IgD-negative memory B cell (primary cell): Measurements from ENCODE around the gene DNAAF5. TPM values are rescaled to one million over a fixed set of nuclear protein-coding genes. Genes with fewer than 3 reads are reported as not detected.
A peak's percentile ranks its signal among the peaks of the same experiment; 100 is the strongest.

ENCODE experiments used
- H3K27ac Mint-ChIP-seq, 3 donors: one replicate each; pipeline ENCODE4 v1.8.0; 2020 to 2022; ENCODE audit warnings: mild to moderate bottlenecking in 3 of 3, mixed read lengths in 3 of 3, moderate library complexity in 1 of 3
- H3K27me3 Mint-ChIP-seq: one replicate; pipeline ENCODE4 v1.8.0; 2021; ENCODE audit warnings: mixed read lengths
- H3K36me3 Mint-ChIP-seq: one replicate; pipeline ENCODE4 v1.8.0; 2020; ENCODE audit warnings: mild to moderate bottlenecking, mixed read lengths
- H3K4me1 Mint-ChIP-seq, 3 donors: one replicate each; pipeline ENCODE4 v1.8.0; 2020 to 2022; ENCODE audit warnings: mixed read lengths in 3 of 3, mild to moderate bottlenecking in 1 of 3
- H3K4me3 Mint-ChIP-seq, 4 donors: one replicate each; pipeline ENCODE4 v1.8.0; 2020 to 2022; ENCODE audit warnings: mild to moderate bottlenecking in 4 of 4, mixed read lengths in 4 of 4, moderate library complexity in 3 of 4
- H3K9me3 Mint-ChIP-seq, 3 donors: one replicate each; pipeline ENCODE4 v1.8.0; 2020 to 2021; ENCODE audit warnings: mixed read lengths in 3 of 3, mild to moderate bottlenecking in 1 of 3
- polyA plus RNA-seq: library from polyadenylated mRNA; unstranded; fragments of 300-500 nt; fragmentation: Illumina TruSeq; gene quantifications from one replicate; pipeline ENCODE4 v1.2.3, GENCODE V29; 2021

DNAAF5 gene
- 2.7 TPM for polyA plus RNA-seq

DNA sequence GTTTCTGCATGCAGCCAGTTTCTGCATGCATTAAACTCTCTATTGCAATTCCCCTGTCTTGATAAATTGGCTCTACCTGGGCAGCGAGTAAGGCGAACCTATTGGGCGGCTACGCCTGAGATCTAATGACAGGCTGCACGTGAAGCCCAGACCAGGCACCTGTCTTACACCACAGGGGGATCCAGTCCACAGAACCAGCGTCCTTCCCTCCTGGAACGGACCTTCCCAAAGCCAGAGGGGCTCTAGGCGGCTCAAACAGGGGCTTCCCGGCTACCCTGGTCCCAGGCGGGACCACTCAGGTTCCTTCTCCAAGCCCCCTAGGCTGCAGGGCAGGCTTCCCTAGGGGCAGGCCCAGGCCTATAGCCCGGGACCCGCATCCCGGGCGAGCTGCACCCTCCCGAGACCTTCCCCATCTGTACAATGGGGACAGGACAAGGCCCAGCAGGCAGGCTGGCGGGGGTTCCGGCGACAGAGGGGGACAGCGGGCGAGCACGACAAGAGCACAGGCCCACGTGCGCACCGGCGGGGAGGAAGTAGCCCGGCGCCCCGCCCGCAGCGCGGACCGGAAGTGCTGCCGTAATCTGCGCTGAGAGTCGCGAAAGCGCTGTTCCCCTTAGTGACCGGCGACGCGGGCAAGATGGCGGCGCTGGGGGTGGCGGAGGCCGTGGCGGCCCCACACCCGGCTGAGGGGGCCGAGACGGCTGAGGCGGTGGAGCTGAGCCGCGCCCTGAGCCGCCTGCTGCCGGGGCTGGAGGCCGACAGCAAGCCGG, at the start of gene DNAAF5:
DNAAF5 (plus strand) TSS at position 616 of the 770 bp plus-strand sequence; CDS start at position 638, 22 bp downstream.
- no peaks in the 10 kb centered on the region for H3K27me3 Mint-ChIP-seq
- peaks cover 0 to 4% (median 2%) of the 10 kb centered on the region in 3 donors for H3K9me3 Mint-ChIP-seq
- H3K4me1 Mint-ChIP-seq: peaks cover 14 to 17% (median 17%) of the 10 kb centered on the region in 3 donors
- peak within 1 kb of the TSS; percentile 23 to 73 (median 67) for H3K27ac Mint-ChIP-seq
- peaks cover 8% of the 10 kb centered on the region for H3K36me3 Mint-ChIP-seq
- peak within 1 kb of the TSS; percentile 80 to 93 (median 87) for H3K4me3 Mint-ChIP-seq

DNA sequence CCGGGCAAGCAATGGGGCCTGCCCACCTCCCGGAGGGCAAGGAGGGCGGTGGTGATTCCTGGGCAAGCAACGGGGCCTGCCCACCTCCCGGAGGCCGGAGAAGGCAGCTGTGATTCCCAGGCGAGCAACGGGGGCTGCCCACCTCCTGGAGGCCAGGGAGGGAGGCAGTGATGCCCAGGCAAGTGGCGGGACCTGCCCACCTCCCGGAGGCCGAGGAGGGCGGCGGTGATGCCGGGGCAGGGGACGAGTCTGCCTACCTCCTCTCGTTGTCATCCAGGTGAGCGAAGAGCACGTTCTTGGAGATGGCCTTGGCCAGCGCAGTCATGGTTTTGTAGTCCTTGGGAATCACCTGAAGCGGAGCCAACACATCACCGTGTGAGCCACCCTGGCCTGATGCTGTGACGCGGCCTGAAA, 49.5 kb upstream of the DNAAF5 start:
- no peak overlapping the region for H3K4me3 Mint-ChIP-seq
- H3K9me3 Mint-ChIP-seq: peaks cover 0 to 5% (median 0%) of the 10 kb centered on the region in 3 donors

DNA sequence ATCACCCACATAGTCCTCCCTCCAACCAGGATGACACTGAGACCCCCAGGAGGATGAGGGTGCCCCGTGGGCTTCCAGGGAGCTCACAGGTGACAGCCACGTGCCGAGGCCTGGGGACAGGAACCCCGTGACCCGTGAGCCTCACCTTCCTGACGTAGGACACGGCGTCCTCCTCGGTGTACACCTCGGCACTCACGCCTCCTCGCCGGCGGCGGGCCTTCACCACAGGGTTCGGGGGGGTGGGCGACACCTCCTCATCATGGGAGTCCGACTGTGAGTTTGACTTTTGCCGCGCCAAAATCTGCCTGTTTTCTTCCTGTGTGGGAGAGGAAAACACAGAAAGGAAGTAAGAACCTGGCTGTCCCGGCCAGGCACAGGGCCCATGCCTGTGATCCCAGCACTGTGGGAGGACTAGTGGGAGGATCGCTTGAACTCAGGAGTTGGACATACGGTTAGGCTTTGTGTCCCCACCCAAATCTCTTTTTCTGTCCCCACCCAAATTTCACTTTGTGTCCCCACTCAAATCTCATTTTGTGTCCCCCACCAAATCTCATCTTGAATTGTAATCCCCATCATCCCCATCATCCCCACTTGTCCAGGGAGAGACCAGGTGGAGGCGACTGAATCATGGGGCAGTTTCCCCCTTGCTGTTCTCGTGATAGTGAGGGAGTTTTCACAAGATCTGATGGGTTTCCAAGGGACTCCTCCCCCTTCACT, 45.9 kb upstream of the DNAAF5 start:
- no peak overlapping the region for H3K4me3 Mint-ChIP-seq
- peaks cover 3 to 6% (median 4%) of the 10 kb centered on the region in 3 donors for H3K9me3 Mint-ChIP-seq
- no peak overlapping the region for H3K27ac Mint-ChIP-seq
- H3K4me1 Mint-ChIP-seq: no peaks in the 10 kb centered on the region
- H3K36me3 Mint-ChIP-seq: peaks cover 4% of the 10 kb centered on the region
- no peaks in the 10 kb centered on the region for H3K27me3 Mint-ChIP-seq

More for the DNA sequence above, 49.5 kb upstream of the DNAAF5 start:
- Mint-ChIP-seq H3K27me3 (no peaks in the 10 kb centered on the region), H3K4me1 (no peaks in the 10 kb centered on the region), H3K36me3 (peaks cover 4% of the 10 kb centered on the region), H3K27ac (no peak overlapping the region)

DNA sequence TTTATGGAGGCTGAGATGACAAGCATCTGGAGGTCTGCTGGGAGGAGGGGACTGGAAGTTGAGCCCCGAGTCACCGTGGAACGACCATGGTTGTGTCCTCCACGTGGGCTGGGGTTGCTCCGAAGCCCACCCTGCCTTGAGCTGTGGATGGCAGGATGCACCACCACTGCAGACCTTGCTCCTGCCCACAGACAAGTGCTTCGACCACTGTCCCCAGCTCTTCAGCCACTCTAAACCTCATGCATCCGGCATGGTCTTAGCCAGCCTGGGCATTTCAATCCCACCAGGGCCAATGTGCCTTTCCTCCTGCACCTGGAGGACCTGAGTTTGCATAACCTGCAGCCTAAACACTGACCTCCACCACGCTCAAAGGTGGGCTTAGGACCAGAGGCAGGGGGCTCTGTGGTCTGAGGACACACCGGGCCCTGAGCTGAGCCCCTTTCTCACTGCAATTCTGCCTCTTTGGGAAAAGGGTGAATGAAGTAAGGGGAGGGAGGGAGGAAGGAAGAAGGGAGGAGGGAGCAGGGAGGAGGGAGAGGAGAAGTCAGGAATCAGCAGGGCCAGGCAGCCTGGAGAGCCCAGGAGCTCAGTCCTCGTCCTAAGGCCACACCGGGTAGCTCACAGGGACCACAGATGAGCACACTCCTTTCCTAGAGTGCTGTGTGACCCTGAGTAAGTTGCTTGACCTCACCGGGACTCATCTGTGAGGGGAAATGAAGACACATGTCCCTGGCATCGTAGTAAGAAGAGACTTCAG, 44.8 kb upstream of the DNAAF5 start:
- Mint-ChIP-seq H3K27ac (no peak overlapping the region), H3K27me3 (no peaks in the 10 kb centered on the region), H3K4me3 (no peak overlapping the region), H3K4me1 (no peaks in the 10 kb centered on the region), H3K36me3 (peaks cover 7% of the 10 kb centered on the region), H3K9me3 (peaks cover 3 to 14% (median 4%) of the 10 kb centered on the region in 3 donors)

DNA sequence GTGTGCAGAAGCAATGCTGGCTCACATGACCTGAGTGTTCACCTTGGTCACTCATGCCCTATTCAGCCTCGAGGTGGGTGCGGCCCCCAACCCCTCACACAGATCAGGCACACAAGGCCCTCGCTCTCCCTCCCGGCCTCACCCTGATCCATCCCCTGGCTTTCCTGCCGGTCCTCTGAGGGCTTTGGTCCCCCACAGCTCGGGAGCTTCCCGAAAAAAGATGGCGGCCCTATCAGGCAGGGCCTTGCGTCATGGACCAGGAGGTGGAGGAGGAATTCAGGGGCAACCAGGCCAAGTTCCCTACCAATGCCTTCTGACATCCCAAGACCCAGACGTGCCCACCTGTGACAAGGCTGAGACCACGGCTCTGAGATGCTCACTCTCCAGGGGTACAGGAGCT, 43.7 kb upstream of the DNAAF5 start:
- Mint-ChIP-seq H3K4me3 (no peak overlapping the region), H3K9me3 (peaks cover 7 to 24% (median 10%) of the 10 kb centered on the region in 3 donors), H3K4me1 (no peaks in the 10 kb centered on the region), H3K36me3 (peaks cover 10% of the 10 kb centered on the region), H3K27ac (no peak overlapping the region), H3K27me3 (no peaks in the 10 kb centered on the region)

DNA sequence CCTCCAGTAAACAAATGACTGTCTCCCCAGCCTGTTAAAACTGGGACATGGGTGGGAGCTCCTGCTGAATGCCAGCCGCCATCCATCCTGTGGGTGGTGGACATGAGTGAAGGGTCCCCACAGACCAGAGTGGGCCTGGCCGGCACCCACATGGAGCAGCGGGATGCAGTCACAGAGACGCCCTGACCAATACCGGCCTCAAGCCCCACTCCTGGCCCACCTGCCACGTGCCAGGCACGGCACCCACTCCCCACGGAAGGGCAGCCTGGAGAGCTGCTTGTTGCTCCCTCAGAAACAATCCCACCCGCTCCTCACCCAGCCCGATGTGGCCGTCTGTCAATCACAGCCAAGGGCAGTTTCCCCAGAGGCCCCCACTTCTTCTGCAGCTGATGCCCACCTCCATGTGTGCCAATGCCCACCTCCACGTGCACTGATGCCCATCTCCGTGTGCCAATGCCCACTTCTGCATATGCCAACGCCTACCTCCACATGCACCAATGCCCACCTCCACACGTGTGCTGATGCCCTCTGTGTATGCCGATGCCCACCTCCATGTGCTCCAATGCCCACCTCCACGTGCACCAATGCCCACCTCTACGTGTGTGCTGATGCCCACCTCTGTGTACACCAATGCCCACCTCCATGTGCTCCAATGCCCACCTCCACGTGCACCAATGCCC, 42.8 kb upstream of the DNAAF5 start:
- H3K4me3 Mint-ChIP-seq: no peak overlapping the region

DNA sequence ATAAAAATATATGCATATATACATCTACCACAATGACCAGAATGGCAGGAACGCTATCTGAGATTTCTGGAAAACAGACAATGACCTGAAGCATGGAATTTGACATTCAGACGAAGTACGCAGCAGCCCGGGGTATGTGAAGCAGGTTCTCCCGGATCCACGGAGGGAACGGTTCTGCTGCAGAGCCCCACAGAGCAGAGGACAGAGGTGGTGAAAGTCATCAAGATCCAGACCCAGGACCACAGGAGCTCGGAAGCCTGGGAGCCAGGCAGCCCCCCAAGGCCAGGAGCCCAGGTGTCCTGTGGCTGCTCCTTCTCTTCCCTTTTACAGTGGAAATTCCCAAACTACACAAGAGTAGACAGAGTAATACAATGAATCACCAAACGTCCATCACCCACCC, 42.1 kb upstream of the DNAAF5 start:
- H3K27ac Mint-ChIP-seq: no peak overlapping the region
- H3K4me1 Mint-ChIP-seq: no peaks in the 10 kb centered on the region

More for the DNA sequence above, 42.8 kb upstream of the DNAAF5 start:
- H3K27me3 Mint-ChIP-seq: no peaks in the 10 kb centered on the region
- peak overlapping the region in 1 of 3 donors; percentile 71 for H3K27ac Mint-ChIP-seq
- no peaks in the 10 kb centered on the region for H3K4me1 Mint-ChIP-seq
- H3K36me3 Mint-ChIP-seq: peaks cover 11% of the 10 kb centered on the region
- peaks cover 11 to 28% (median 14%) of the 10 kb centered on the region in 3 donors for H3K9me3 Mint-ChIP-seq

DNA sequence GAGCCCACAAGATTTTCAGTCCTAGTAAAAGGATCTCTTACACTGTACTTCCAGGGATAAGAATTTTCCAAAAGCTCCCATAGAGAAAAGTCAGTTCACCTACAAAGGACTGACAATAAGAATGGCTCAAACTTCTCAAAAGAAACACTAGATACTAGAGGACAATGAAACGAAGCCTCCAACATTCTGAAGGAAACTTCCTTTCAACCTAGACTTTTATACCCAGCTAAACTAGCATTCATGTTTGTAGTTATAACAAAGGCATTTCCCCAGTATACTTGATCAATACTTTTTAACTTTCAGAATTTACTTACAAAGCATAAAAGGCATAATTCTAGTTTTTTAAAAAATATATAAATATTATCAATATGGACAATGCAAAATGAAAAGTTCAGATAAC, 41.0 kb upstream of the DNAAF5 start:
- Mint-ChIP-seq H3K27ac (no peak overlapping the region), H3K4me1 (no peaks in the 10 kb centered on the region), H3K9me3 (peaks cover 13 to 31% (median 20%) of the 10 kb centered on the region in 3 donors), H3K36me3 (peaks cover 13% of the 10 kb centered on the region), H3K27me3 (no peaks in the 10 kb centered on the region), H3K4me3 (peak overlapping the region in 1 of 4 donors; percentile 22)

More for the DNA sequence above, 42.1 kb upstream of the DNAAF5 start:
- H3K9me3 Mint-ChIP-seq: peaks cover 13 to 31% (median 17%) of the 10 kb centered on the region in 3 donors
- H3K27me3 Mint-ChIP-seq: no peaks in the 10 kb centered on the region
- H3K4me3 Mint-ChIP-seq: no peak overlapping the region
- peaks cover 13% of the 10 kb centered on the region for H3K36me3 Mint-ChIP-seq

DNA sequence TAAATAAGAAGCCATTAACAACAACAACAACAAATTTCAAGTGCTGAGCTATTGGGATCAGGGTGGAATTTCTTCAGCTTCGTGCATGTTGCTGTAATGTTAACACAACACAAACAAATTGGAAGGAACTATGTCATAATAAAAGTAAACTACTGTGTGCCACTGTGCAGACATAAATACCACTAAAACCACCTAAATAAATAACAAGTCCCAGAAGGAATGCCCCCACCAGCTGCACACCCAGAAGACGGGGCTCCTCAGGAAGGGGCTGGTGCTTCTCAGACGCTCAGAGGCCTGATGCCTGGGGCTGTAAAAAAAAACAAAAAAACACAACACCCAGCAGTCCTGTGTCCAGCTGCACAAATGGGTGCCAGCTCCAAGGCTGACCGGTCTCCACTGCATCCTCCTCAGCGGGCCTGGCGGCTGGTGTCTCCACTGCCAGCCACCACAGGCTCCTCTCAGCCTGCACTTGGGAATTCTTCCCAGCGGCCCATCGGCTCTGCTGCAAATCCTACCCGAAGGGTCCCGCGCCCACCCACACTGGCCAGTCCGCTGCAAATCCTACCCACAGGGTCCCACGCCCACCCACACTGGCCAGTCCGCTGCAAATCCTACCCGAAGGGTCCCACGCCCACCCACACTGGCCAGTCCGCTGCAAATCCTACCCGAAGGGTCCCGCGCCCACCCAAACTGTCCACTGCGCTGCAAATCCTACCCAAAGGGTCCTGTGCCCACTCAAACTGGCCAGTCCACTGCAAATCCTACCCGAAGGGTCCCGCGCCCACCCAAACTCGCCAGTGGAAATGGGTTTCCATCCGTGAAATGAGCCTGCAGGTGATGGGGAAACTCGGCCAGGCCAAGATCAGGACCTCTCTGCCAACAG, 35.8 kb upstream of the DNAAF5 start:
- H3K27me3 Mint-ChIP-seq: no peaks in the 10 kb centered on the region
- H3K9me3 Mint-ChIP-seq: peaks cover 10 to 28% (median 16%) of the 10 kb centered on the region in 3 donors
- H3K4me1 Mint-ChIP-seq: no peaks in the 10 kb centered on the region
- H3K4me3 Mint-ChIP-seq: peak overlapping the region in 1 of 4 donors; percentile 79
- peaks cover 11% of the 10 kb centered on the region for H3K36me3 Mint-ChIP-seq
- H3K27ac Mint-ChIP-seq: peak overlapping the region in 1 of 3 donors; percentile 64

DNA sequence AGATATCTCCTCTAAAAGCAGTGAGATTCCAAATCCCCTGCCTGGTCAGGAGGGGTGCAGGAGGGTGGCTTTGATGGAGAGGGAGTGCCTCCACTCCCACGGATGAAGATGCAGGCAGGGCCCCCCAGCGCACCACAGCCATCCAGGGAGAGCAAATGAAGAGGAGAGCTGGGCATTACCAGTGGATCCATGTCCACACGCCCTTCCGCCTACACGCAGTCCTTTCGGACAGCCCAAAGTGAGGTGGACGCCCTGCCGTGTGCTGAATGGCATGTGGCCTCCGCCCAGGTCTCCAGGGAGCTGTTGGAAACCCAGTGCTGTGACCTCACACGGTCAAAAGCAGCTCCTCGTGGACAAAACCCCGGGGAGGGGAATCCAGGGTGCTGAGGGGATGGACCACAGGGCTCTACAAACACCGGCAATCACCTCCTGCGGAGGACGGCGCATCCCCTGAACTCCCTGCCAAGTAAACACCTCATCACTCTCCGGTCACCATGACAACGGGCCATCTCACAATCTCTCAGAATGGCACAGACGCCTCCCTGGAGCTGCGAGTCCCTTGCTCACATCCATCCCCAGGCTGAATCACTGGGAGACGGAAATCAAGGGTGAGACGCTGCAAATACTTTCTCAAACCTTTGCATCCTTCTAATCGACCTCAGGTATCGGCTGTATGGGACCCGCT, 35.0 kb upstream of the DNAAF5 start:
- no peaks in the 10 kb centered on the region for H3K4me1 Mint-ChIP-seq
- no peaks in the 10 kb centered on the region for H3K27me3 Mint-ChIP-seq
- H3K9me3 Mint-ChIP-seq: peaks cover 10 to 23% (median 16%) of the 10 kb centered on the region in 3 donors
- H3K4me3 Mint-ChIP-seq: peak overlapping the region in 1 of 4 donors; percentile 79
- H3K27ac Mint-ChIP-seq: no peak overlapping the region
- H3K36me3 Mint-ChIP-seq: peaks cover 10% of the 10 kb centered on the region

DNA sequence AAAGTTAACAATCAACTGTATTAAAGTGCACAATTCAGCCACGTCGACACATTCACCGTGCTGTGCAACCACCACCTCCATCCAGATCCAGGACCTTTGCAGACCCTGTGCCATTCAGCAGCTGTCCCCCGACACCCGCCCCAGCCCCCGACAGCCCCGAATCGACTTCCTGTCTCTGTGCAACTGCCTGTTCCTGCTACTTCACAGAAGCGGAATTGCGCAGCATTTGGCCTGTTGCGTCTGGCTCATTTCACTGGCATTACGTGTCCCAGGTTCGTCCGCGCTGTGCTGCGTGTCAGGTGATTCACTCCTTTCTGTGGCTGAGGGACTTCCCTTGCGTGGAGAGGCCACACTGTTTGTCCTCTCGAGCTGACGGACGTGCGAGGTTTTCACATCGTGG, 33.2 kb upstream of the DNAAF5 start:
- Mint-ChIP-seq H3K9me3 (peaks cover 6 to 10% (median 10%) of the 10 kb centered on the region in 3 donors), H3K4me1 (no peaks in the 10 kb centered on the region)

DNA sequence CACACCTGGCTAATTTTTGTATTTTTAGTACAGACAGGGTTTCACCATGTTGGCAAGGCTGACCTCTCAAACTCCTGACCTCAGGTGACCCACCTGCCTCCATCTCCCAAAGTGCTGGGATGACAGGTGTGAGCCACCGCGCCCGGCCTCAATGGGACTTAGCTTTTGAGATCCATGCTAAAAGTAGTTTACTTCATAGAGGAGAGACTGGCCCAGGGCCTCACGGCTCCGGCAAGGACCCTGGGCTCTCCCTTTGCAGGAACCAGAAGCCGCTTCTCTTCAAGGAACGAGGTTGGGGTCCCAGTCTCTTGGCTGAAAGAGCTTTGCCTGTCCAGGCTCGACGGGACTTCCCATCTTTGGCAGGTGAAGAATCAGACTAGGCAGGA, 30.1 kb upstream of the DNAAF5 start:
- no peaks in the 10 kb centered on the region for H3K4me1 Mint-ChIP-seq
- peaks cover 5% of the 10 kb centered on the region for H3K36me3 Mint-ChIP-seq
- no peak overlapping the region for H3K27ac Mint-ChIP-seq
- no peak overlapping the region for H3K4me3 Mint-ChIP-seq
- no peaks in the 10 kb centered on the region for H3K27me3 Mint-ChIP-seq
- peaks cover 0 to 5% (median under 1%) of the 10 kb centered on the region in 3 donors for H3K9me3 Mint-ChIP-seq

More for the DNA sequence above, 33.2 kb upstream of the DNAAF5 start:
- H3K27me3 Mint-ChIP-seq: no peaks in the 10 kb centered on the region
- no peak overlapping the region for H3K4me3 Mint-ChIP-seq
- peaks cover 6% of the 10 kb centered on the region for H3K36me3 Mint-ChIP-seq
- H3K27ac Mint-ChIP-seq: no peak overlapping the region
